Measurements from ENCODE around the gene OTOG.

GRCh38 chr11:17538731-17539130 lies 8.3 kb upstream of the OTOG start:
- TF ChIP-seq ZNF24 (tag by site-specific recombination; IDR thresholded peaks at IDR 0.05) = no peak
- no peak for TF ChIP-seq ZNF76 (tag by site-specific recombination; IDR thresholded peaks at IDR 0.05; ENCODE audit: borderline replicate concordance, low read depth)
- no peak for TF ChIP-seq ZNF639 (tag by site-specific recombination; IDR thresholded peaks at IDR 0.05)
- TF ChIP-seq CTCF (tag by site-specific recombination; IDR thresholded peaks at IDR 0.05) = no peak
- TF ChIP-seq, protein P1, sequence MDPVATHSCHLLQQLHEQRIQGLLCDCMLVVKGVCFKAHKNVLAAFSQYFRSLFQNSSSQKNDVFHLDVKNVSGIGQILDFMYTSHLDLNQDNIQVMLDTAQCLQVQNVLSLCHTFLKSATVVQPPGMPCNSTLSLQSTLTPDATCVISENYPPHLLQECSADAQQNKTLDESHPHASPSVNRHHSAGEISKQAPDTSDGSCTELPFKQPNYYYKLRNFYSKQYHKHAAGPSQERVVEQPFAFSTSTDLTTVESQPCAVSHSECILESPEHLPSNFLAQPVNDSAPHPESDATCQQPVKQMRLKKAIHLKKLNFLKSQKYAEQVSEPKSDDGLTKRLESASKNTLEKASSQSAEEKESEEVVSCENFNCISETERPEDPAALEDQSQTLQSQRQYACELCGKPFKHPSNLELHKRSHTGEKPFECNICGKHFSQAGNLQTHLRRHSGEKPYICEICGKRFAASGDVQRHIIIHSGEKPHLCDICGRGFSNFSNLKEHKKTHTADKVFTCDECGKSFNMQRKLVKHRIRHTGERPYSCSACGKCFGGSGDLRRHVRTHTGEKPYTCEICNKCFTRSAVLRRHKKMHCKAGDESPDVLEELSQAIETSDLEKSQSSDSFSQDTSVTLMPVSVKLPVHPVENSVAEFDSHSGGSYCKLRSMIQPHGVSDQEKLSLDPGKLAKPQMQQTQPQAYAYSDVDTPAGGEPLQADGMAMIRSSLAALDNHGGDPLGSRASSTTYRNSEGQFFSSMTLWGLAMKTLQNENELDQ (tag by site-specific recombination; IDR thresholded peaks at IDR 0.05; ENCODE audit: low read depth) = no peak
- no peak for TF ChIP-seq ZNF302 (tag by site-specific recombination; IDR thresholded peaks at IDR 0.05; ENCODE audit: low read depth)
- no peak for TF ChIP-seq SCRT1 (tag by site-specific recombination; IDR thresholded peaks at IDR 0.05; ENCODE audit: borderline replicate concordance)
- no peak for TF ChIP-seq ATF2 (tag by site-specific recombination; IDR thresholded peaks at IDR 0.05; ENCODE audit: low read depth)
- no peak for TF ChIP-seq ZNF133 (tag by site-specific recombination; IDR thresholded peaks at IDR 0.05)
- no peak for TF ChIP-seq ZNF274 (IDR thresholded peaks at IDR 0.05; ENCODE audit: low read length)
- no peak for TF ChIP-seq ZNF274 (tag by site-specific recombination; IDR thresholded peaks at IDR 0.05; ENCODE audit: borderline replicate concordance)
- no peak for TF ChIP-seq ZBTB11 (tag by site-specific recombination; conservative IDR thresholded peaks at IDR 0.05; ENCODE audit: low read depth)
- TF ChIP-seq ZSCAN16 (tag by site-specific recombination; IDR thresholded peaks at IDR 0.05) = no peak
- TF ChIP-seq PRDM2 (tag by site-specific recombination; IDR thresholded peaks at IDR 0.05; ENCODE audit: borderline replicate concordance) = no peak
- no peak for TF ChIP-seq ZBTB20 (tag by site-specific recombination; IDR thresholded peaks at IDR 0.05)

All from HEK293 (cell line).